Measurements from ENCODE around the gene NCF2.

NCF2 gene

DNA sequence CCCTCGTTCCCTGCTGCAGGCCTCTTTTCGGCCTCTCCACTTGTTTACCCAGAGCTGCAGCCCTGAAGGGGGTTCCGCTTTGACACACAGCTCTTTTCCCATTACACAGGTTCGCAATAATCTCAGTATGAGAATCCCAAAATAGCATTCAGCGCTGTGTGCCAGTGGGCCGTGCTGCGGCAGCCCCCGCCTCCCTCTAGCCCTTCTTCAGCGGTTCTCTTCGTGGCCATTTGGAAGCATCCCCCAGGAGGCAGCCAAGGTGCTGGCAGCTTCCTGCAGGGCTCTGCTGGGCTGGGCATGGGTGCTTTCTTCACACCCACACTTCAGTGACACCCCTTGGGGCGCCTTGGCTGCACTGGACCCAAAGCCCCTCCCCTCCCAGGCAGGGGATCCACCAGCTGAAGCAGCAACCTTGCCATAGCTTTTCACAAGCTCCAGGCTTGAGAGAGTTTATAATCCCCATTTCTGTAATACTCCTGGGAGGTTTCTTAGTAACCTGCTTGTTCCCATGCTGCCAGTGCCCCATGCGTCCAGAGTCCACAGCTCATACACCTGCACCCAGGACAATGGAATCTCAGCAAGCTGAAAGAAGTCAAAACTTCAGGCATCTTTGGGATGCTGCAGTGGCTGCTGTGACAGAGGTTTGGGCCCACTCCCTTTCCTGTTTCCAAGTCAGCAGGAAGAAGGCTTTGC is 8.1 kb downstream of the NCF2 start:
- DNase-seq: no peak

- DNase-seq: no peak
Observed at GRCh38 chr1:183580281-183580682, 10.0 kb downstream of the NCF2 start.

DNA sequence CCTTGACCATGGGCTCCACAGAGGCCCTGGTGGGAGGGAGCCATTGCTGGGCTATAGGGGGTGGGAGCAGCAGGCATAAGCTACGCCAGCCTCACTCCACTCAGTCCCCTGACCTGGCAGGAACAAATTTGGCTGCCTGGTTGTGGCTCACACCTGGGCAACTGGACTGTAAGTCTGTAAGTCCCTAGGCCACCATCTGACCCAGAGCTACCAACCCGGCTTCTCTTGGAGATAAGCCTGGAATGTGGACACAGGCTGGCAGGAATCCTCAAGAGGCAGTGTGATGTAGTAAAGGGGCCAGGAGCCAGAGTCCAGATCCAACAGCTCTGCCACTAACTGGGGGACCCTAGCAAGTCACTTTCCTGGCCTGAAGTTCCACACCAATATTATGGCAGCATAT is 11.4 kb downstream of the NCF2 start:
- DNase-seq: no peak

DNA sequence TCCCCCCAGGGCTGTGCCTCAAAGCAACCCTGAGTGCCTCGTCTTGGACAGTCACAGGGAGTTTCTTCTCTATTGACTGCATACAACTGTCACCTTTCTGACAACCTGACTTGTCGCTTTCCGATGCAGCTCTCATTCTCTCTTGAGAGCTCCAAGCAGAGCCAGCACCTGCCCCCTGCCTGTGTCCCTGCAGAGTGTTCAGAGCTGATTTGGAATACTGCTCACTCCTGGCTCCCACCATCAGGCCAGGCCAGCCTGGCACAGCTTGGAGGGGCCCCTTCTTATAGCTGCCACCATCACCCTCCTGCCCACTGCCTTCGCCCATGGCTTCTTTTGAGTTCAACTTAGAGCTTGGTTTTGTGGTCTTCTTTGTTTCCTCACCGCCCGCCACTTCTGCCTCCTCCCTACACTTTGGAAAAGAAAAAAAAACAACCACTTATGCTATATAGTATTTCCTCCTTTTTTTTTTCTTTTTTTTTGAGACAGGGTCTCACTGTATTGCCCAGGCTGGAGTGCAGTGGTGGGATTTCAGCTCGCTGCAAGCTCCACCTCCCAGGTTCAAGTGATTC is 12.3 kb downstream of the NCF2 start:
- DNase-seq: no peak

DNA sequence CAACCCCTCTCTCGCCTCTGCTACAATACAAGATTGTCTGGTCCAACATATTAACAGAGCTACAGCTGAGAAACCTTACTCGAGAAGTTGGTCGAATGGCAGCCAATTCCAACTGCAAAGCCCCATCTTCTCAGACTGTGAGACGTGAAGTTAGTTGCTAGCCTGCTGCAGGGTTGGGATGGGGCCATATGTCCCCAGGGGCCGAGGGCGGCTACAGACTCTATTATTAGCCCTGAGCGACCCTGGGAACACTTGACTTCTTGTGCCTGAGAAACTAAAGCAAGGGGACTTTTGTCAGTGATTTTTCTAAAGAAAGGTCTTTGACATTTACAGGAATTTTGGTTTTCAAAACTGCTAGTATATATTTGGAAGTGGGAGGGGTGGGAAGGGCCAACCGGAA is 13.7 kb downstream of the NCF2 start:
- DNase-seq: no peak

DNA sequence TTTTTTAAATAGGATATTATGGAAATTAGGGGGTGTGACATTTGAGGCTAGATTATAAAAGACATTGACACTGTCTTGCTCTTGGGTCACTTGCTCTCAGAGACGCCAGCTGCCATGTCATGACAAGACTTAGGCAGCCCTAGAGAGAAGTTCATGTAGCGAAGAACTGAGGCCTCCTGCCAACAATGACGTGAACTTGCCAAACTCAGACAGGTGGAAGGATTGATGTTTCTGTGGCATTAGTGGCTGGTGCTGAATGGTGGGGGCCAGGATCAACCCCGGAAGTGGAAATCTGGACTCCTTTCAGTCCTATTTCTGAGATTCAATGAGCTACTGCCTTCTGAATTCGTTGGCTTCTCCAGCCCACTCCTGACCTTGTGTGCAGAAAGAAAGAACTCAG is 14.7 kb downstream of the NCF2 start:
- no peak for DNase-seq

- DNase-seq: no peak
Observed at GRCh38 chr1:183572721-183573120, 17.5 kb downstream of the NCF2 start.

GRCh38 chr1:183571678-183572268 is 18.5 kb downstream of the NCF2 start:
- DNase-seq: no peak

- no peak for DNase-seq
Observed at GRCh38 chr1:183570451-183570850, 19.8 kb downstream of the NCF2 start.

- DNase-seq: no peak
Observed at GRCh38 chr1:183569801-183570200, 20.5 kb downstream of the NCF2 start.

DNA sequence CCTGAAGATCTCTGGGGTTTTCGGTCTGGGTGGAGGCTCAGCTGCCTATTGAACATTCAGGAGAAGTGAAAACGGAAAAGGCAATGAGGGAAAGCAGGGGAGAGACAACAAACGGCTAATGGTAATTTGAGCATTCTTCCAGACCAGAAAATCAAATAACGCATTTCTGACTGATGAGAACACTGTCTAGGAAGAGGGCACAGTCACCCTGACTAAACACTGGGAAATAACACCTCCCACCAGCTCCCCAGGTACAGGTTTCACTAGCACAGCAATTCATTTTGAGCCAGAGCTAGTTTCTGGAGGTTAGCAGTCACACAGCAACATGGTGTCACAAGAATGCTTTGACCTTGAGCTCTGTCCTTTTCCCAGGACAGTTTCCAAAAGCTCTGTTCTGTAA is 21.1 kb downstream of the NCF2 start:
- DNase-seq: no peak

DNA sequence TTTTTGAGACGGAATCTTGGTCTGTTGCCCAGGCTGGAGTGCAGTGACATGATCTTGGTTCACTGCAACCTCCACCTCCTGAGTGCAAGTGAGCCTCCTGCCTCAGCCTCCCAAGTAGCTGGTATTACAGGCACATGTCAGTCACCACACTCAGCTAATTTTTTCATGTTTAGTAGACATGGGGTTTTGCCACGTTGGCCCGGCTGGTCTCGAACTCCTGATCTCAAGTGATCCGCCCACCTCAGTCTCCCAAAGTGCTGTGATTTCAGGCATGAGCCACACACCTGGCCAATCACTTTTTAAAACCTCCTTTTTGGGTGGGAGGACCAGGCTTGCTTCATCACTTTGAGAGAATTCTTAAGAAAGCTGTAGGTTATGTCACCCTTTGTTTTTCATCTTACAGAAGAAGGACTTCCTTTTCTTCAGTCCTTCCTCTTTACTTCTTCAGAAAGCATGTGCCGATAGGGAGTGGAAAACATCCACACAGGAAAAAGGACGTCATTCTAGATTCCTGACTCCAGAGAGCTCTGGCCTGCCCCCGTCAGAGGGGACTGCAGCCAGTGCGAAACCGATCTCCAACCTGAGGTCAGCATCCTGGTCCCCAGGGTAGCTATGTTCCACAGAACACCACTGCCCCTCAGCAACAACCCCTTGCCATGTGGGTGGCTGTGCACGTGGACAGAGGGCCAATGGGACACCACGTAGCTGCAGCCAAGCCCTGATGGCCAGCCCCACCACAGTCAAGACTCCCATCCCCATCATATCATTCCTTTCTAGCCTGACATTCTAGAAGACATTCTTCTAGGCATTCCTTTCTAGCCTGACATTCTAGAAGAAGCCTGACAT is 21.9 kb downstream of the NCF2 start:
- no peak for DNase-seq

- no peak for DNase-seq
Observed at GRCh38 chr1:183567584-183567983, 22.7 kb downstream of the NCF2 start.

DNA sequence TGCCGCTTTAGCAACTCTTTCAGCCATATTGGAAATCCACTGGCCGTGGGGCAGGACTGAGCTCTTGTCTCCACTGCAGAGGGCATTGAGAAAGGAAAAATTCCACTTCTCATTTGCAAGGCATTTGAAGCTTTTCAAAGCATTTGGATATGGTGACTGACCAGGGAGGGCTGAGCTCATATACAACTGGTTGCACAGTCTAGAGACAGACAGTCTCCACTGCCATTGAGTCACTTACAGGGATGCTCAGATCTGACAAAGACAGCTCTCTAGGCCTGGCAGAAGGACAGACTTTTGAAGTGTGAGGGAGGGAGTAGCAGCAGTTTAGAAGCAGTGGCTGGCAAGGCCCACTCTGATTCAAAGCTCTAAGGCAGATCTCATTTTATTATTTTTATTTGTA is 24.2 kb downstream of the NCF2 start:
- no peak for DNase-seq

GRCh38 chr1:183565261-183565660 is 25.0 kb downstream of the NCF2 start:
- DNase-seq: no peak

DNA sequence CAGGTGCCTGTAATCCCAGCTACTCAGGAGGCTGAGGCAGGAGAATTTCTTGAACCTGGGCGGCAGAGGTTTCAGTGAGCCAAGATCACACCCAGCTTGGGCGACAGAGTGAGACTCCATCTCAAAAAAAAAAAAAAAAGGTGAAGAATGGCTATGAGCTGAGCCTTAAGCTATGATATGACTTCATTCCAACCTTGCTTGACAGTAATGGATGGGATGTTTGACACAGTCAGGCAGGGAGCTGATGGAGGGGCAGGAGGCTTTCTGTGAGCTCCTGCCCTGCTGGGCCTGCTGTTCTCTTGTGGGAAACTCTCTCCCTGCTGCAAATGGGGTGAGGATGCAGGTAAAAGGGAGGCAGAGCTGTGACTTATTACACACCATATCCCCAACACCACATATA is 27.6 kb downstream of the NCF2 start:
- no peak for DNase-seq

GRCh38 chr1:183559061-183559460 is 31.2 kb downstream of the NCF2 start:
- no peak for DNase-seq

- no peak for DNase-seq
Observed at GRCh38 chr1:183554577-183554976, 35.7 kb downstream of the NCF2 start.

- DNase-seq: no peak
Observed at GRCh38 chr1:183553764-183554163, 36.5 kb downstream of the NCF2 start.

GRCh38 chr1:183553331-183553730 is 36.9 kb downstream of the NCF2 start:
- DNase-seq: no peak

GRCh38 chr1:183552891-183553290 is 37.4 kb downstream of the NCF2 start:
- DNase-seq: no peak

GRCh38 chr1:183552441-183552840 is 37.8 kb downstream of the NCF2 start:
- no peak for DNase-seq

DNA sequence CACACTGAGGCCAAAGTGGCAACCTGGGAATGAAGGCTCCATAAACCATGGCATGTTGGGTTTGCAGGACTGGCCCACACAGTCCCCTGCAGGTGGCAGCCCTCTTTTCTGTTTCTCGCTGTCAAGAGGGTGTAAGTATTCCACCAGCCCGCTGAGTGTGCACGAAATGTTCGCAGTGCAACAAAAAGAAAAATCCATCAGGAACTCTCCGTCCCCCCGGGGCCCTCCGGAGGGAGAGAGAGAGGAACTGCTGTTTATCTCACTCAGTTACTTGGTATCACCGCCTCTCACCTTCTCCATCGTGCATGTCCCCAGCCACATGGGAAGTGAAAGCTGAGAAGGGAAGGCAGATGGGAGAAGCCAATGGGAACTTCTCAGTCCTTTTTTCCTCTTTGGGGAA is 38.3 kb downstream of the NCF2 start:
- no peak for DNase-seq

GRCh38 chr1:183550915-183551314 is 39.3 kb downstream of the NCF2 start:
- no peak for DNase-seq
